CD4-positive, alpha-beta T cell (primary cell): ENCODE measurements around the gene YIPF6. TPM values are rescaled to one million over a fixed set of nuclear protein-coding genes. Genes with fewer than 3 reads are reported as not detected.
"Not testable (repeated sequence)": the region's sequence is repeated elsewhere in the genome, so short reads cannot be mapped to it uniquely, and the experiment has no call there.

ENCODE experiments used
- ATAC-seq: fragments of 200-7000 bp; cut with Tn5 transposase; one replicate; pipeline ENCODE4 v1.10.0; 2022; ENCODE audit warnings: mild to moderate bottlenecking; ENCODE audit not compliant: poor library complexity
- CTCF ChIA-PET: fragments of 350-600 bp; sonication (Branson Sonifier 250); formaldehyde crosslinking; loops from one replicate; lab custom pipeline; 2021; ENCODE audit warnings: antibody characterized with exemption, inconsistent platforms; lab: Charles Lee
- POLR2A ChIA-PET: fragments of 350-600 bp; sonication (Branson Sonifier 250); formaldehyde crosslinking; loops from one replicate; lab custom pipeline; 2021; ENCODE audit warnings: antibody characterized with exemption, inconsistent platforms; lab: Charles Lee
- DNase-seq, 14 experiments: peaks; one replicate each; pipeline ENCODE4 v3.0.0-alpha.2; 2013 to 2020; ENCODE audit warnings: mixed read lengths in 2 of 14
- H3K27ac ChIP-seq, 2 donors: one replicate each; pipeline versions ENCODE4 v1.5.1 to v1.7.0; 2013; ENCODE audit warnings: low read length in 2 of 2, low read depth in 1 of 2, mild to moderate bottlenecking in 1 of 2
- H3K27me3 ChIP-seq, 2 experiments: 1 replicate in 1 of 2; 2 replicates in 1 of 2; pipeline versions ENCODE4 v1.6.1 to v1.7.0; 2013; ENCODE audit warnings: low read length in 2 of 2, control low read depth in 1 of 2, mild to moderate bottlenecking in 1 of 2, moderate library complexity in 1 of 2; ENCODE audit not compliant: insufficient read depth in 2 of 2, control insufficient read depth in 1 of 2
- H3K36me3 ChIP-seq: one replicate; pipeline ENCODE4 v1.6.1; 2013; ENCODE audit warnings: low read length, control low read depth; ENCODE audit not compliant: insufficient read depth
- H3K4me1 ChIP-seq: one replicate; pipeline ENCODE4 v1.6.1; 2013; ENCODE audit warnings: low read length, control low read depth; ENCODE audit not compliant: insufficient read depth
- H3K4me3 ChIP-seq: one replicate; pipeline ENCODE4 v1.5.1; 2013; ENCODE audit warnings: mild to moderate bottlenecking, low read length, moderate library complexity
- H3K9me3 ChIP-seq, 2 experiments: 1 replicate in 1 of 2; 2 replicates in 1 of 2; pipeline versions ENCODE4 v1.6.1 to v1.7.0; 2013; ENCODE audit warnings: low read length in 2 of 2, mild to moderate bottlenecking in 2 of 2, control low read depth in 1 of 2, moderate library complexity in 1 of 2; ENCODE audit not compliant: control insufficient read depth in 1 of 2, insufficient read depth in 1 of 2
- H3K27ac Mint-ChIP-seq: one replicate; pipeline ENCODE4 v1.8.0; 2020; ENCODE audit warnings: mixed read lengths
- H3K27me3 Mint-ChIP-seq: one replicate; pipeline ENCODE4 v1.8.0; 2021; ENCODE audit warnings: mixed read lengths
- H3K36me3 Mint-ChIP-seq: one replicate; pipeline ENCODE4 v1.8.0; 2021; ENCODE audit warnings: low read depth, mixed read lengths
- H3K4me1 Mint-ChIP-seq: one replicate; pipeline ENCODE4 v1.8.0; 2021; ENCODE audit warnings: low read depth, mixed read lengths
- H3K4me3 Mint-ChIP-seq: one replicate; pipeline ENCODE4 v1.8.0; 2020; ENCODE audit warnings: mild to moderate bottlenecking, mixed read lengths
- H3K9me3 Mint-ChIP-seq: one replicate; pipeline ENCODE4 v1.8.0; 2020; ENCODE audit warnings: mixed read lengths
- CTCF ChIP-seq: fragments of 200-600 bp; IDR thresholded peaks from one replicate; pipeline ENCODE4 v1.8.0; 2022; ENCODE audit warnings: antibody characterized with exemption, mild to moderate bottlenecking
- intact Hi-C, 2 experiments: fragments of 100-400 bp; cut with DNase I in 1 of 2; cut with micrococcal nuclease in 1 of 2; formaldehyde crosslinking; loops; one replicate each; pipeline versions ENCODE4 v1.15.1 to v1.9.0; 2023 to 2025; cut with DNase I, micrococcal nuclease
- total RNA-seq, 174 experiments: library from RNA in 2 of 174; stranded (reverse) in 2 of 174; gene quantifications; one replicate each; pipeline ENCODE4 v1.2.3 and lab custom pipeline; 2021 to 2026

The YIPF6 gene
- total RNA-seq, 2 experiments from 2014 or later = 7.0 to 7.4 TPM

GRCh38 chrX:68556036-68556435, 57.2 kb downstream of the YIPF6 start:
- TF ChIP-seq CTCF = no peak

DNA sequence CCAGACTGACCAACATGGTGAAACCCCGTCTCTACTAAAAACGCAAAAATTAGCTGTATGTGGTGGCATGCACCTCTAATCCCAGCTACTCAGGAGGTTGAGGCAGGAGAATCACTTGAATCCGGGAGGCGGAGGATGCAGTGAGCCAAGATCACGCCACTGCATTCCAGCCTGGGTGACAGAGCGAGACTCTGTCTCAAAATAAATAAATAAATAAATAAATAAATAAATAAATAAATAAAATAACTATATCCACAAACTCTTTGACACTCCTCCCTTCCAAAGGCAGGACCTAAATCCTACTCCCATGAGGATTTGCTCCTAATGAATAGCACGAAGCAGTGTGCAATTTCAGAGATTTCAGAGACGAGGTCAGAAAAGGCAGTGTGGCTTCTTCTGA, 58.3 kb downstream of the YIPF6 start:
- H3K36me3 ChIP-seq, CTCF ChIA-PET, H3K27ac Mint-ChIP-seq, DNase-seq, H3K27ac ChIP-seq, H3K9me3 ChIP-seq, H3K27me3 Mint-ChIP-seq, H3K4me3 ChIP-seq, H3K4me1 ChIP-seq, ATAC-seq, H3K27me3 ChIP-seq, intact Hi-C loops, H3K9me3 Mint-ChIP-seq, H3K4me3 Mint-ChIP-seq, POLR2A ChIA-PET, H3K4me1 Mint-ChIP-seq: not testable (repeated sequence)
- H3K36me3 Mint-ChIP-seq = peaks cover 12% of the 10 kb centered on the region

More at GRCh38 chrX:68556036-68556435, 57.2 kb downstream of the YIPF6 start:
- Mint-ChIP-seq H3K9me3 (no peaks in the 10 kb centered on the region), H3K4me3 (no peak overlapping the region), H3K4me1 (no peaks in the 10 kb centered on the region), H3K27ac (no peak overlapping the region), H3K27me3 (no peaks in the 10 kb centered on the region), H3K36me3 (peaks cover 1% of the 10 kb centered on the region)
- POLR2A ChIA-PET = no interaction called here
- intact Hi-C loops = no loop called here
- Histone ChIP-seq H3K36me3 (no peaks in the 10 kb centered on the region), H3K27me3 (no peaks in the 10 kb centered on the region), H3K27ac (no peak overlapping the region), H3K4me3 (no peak overlapping the region), H3K4me1 (no peaks in the 10 kb centered on the region), H3K9me3 (peaks cover 0 to 8% of the 10 kb centered on the region in 2 experiments)
- CTCF ChIA-PET = no interaction called here
- DNase-seq (no peak), ATAC-seq (no peak)

DNA sequence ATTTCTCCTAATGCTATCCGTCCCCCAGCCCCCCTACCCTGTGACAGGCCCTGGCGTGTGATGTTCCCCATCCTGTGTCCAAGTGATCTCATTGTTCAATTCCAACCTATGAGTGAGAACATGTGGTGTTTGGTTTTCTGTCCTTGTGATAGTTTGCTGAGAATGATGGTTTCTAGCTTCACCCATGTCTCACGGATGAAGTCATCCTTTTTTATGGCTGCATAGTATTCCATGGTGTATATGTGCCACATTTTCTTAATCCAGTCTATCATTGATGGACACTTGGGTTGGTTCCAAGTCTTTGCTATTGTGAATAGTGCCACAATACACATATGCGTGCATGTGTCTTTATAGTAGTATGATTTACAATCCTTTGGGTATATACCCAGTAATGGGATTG, 61.1 kb downstream of the YIPF6 start:
- ATAC-seq, DNase-seq, H3K36me3 ChIP-seq, H3K27ac Mint-ChIP-seq, H3K4me3 ChIP-seq, CTCF ChIA-PET, H3K9me3 Mint-ChIP-seq, H3K27ac ChIP-seq, H3K4me1 Mint-ChIP-seq, H3K4me3 Mint-ChIP-seq, H3K27me3 Mint-ChIP-seq, H3K27me3 ChIP-seq, H3K4me1 ChIP-seq, H3K9me3 ChIP-seq, POLR2A ChIA-PET: not testable (repeated sequence)
- H3K36me3 Mint-ChIP-seq = peaks cover 29% of the 10 kb centered on the region
- intact Hi-C loops = loop anchor here in 1 of 2 experiments (2.0 kb wide), 1 partner anchor 15 kb away; no protein-coding TSS in a partner anchor

DNA sequence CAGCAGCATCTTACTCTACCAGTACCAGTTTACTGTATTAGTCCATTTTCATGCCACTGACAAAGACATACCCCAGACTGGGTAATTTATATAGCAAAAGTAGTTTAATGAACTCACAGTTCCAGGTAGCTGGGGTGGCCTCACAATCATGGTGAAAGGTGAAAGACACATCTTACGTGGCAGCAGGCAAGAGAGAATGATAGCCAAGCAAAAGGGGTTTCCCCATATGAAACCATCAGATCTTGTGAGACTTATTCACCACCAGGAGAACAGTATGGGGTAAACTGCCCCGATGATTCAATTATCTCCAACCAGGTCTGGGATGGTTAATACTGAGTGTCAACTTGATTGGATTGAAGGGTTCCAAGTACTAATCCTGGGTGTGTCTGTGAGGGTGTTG, 69.3 kb downstream of the YIPF6 start:
- POLR2A ChIA-PET = no interaction called here
- H3K27ac Mint-ChIP-seq = no peak overlapping the region
- no peaks in the 10 kb centered on the region for H3K4me1 ChIP-seq
- DNase-seq = no peak
- H3K36me3 ChIP-seq = no peaks in the 10 kb centered on the region
- no peaks in the 10 kb centered on the region for H3K27me3 ChIP-seq
- peaks cover 3% of the 10 kb centered on the region for H3K9me3 Mint-ChIP-seq
- no peaks in the 10 kb centered on the region for H3K4me1 Mint-ChIP-seq
- no peaks in the 10 kb centered on the region for H3K27me3 Mint-ChIP-seq
- H3K4me3 ChIP-seq = no peak overlapping the region
- no peak overlapping the region for H3K4me3 Mint-ChIP-seq
- H3K27ac ChIP-seq = no peak overlapping the region
- CTCF ChIA-PET = no interaction called here
- ATAC-seq = no peak
- peaks cover 17% of the 10 kb centered on the region for H3K36me3 Mint-ChIP-seq
- TF ChIP-seq CTCF = no peak
- H3K9me3 ChIP-seq = no peaks in the 10 kb centered on the region
- intact Hi-C loops = no loop called here
